HG02970 (cell line): ENCODE measurements around the gene KLHL2.

Source experiments
- ATAC-seq: cut with Tn5 transposase; IDR thresholded peaks from one replicate; pipeline ENCODE4 v1.9.1; 2021; ENCODE audit warnings: mild to moderate bottlenecking, moderate library complexity, moderate number of reproducible peaks; ENCODE audit not compliant: unreplicated experiment, low FRiP score

KLHL2 gene

GRCh38 chr4:165359506-165359905 is 152.1 kb downstream of the KLHL2 start:
- ATAC-seq, result no peak

GRCh38 chr4:165360041-165360695 is 152.8 kb downstream of the KLHL2 start:
- ATAC-seq, result no peak

GRCh38 chr4:165360985-165361670 is 153.8 kb downstream of the KLHL2 start:
- no peak for ATAC-seq

GRCh38 chr4:165361810-165362209 is 154.4 kb downstream of the KLHL2 start:
- ATAC-seq, result no peak

GRCh38 chr4:165364452-165365080 is 157.2 kb downstream of the KLHL2 start:
- ATAC-seq, result no peak

- no peak for ATAC-seq
Observed at GRCh38 chr4:165367040-165367439, 159.7 kb downstream of the KLHL2 start.

GRCh38 chr4:165368114-165368513 is 160.8 kb downstream of the KLHL2 start:
- ATAC-seq, result no peak

- no peak for ATAC-seq
Observed at GRCh38 chr4:165368567-165368966, 161.2 kb downstream of the KLHL2 start.

GRCh38 chr4:165369522-165369921 is 162.2 kb downstream of the KLHL2 start:
- no peak for ATAC-seq

- ATAC-seq, result no peak
Observed at GRCh38 chr4:165370530-165370929, 163.2 kb downstream of the KLHL2 start.
